GM18526 (cell line): ENCODE results near the gene TFAP2A.

Experiments
- POLR2A ChIP-seq: IDR thresholded peaks from 3 replicates; pipeline ENCODE4 v1.6.1; 2011; ENCODE audit not compliant: insufficient read length; ENCODE audit errors: extremely low read depth

Gene TFAP2A

DNA sequence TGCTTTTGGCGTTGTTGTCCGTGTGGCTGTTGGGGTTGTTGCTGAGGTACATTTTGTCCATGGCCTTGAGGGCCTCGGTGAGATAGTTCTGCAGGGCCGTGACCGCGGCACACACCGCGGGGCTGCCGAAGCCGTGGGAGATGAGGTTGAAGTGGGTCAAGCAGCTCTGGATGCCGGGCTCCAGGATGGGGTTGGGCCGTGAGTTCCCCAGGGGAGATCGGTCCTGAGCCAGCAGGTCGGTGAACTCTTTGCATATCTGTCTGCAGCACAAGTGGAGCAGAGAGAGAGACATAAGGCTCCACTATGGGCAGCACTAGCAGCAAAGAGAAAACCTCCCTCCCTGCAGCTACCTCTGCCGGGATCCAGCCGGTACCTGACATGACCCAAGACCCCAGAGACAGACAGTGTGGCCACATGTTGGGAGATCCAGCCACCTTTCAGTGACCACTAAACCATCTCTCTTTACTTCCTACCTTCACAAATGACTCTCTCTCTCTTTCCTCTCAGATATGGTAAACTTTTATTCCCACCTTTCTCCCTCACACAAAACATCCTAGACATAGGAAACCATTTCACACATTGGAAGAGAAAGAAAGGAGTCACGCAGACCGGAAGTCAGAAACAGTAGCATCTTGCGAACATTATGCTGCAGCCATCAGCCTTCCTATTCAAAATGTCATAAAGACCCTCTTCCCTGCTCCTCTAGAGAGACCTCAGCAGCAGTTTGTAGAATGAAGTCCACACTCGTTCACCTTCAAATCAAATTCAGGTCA lies 16.2 kb downstream of the TFAP2A start:
- TF ChIP-seq POLR2A: no peak

DNA sequence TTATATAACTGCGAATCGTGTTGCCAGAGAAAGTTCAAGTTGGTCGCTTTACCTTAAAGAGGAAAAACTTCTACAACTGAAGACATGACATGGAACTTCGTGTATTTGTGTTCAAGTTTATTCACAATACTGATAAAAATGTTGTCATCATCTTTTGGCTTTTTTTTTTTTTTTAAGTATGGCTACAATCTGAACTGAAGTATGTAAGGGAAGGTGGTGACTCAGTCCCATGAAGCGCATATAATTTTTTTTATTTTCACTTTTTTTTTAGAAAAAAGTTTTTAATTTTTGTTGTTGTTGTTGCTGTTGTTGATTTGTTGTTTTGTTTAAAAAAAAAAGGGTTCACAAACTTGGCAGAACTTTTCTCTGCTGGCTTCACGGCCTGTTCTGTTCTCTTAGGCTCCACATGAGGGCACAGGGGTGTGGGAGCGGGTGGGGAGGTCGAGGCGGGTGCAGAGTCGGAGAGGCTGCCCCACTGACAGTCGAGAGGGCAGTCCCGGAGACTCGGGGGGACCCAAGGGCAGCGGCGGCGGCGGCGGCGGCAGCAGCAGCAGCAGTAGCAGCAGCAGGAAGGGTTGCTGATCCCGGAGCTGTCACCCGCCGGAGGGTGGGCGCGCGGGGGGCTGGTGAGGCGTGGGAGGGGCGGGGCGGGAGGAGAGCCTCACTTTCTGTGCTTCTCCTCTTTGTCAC lies 17.0 kb downstream of the TFAP2A start:
- TF ChIP-seq POLR2A: no peak

DNA sequence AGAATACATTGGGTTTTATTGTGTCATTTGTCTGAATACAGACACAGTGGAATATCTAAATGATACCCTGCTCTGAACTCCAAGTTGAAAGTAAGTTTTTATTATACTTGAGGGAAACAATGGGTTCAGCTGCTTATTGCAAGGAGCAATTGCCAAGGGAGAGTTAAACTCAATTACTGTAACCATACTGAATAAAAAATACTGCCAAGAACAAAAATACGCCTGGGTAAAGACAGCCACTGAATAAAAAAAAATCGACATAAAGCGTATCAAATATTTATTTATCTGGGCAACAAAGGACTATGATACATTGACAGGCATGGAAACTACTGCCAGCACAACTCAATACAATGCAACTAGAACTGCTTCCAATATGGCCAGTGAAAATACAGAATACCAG lies 18.1 kb downstream of the TFAP2A start:
- no peak for TF ChIP-seq POLR2A

DNA sequence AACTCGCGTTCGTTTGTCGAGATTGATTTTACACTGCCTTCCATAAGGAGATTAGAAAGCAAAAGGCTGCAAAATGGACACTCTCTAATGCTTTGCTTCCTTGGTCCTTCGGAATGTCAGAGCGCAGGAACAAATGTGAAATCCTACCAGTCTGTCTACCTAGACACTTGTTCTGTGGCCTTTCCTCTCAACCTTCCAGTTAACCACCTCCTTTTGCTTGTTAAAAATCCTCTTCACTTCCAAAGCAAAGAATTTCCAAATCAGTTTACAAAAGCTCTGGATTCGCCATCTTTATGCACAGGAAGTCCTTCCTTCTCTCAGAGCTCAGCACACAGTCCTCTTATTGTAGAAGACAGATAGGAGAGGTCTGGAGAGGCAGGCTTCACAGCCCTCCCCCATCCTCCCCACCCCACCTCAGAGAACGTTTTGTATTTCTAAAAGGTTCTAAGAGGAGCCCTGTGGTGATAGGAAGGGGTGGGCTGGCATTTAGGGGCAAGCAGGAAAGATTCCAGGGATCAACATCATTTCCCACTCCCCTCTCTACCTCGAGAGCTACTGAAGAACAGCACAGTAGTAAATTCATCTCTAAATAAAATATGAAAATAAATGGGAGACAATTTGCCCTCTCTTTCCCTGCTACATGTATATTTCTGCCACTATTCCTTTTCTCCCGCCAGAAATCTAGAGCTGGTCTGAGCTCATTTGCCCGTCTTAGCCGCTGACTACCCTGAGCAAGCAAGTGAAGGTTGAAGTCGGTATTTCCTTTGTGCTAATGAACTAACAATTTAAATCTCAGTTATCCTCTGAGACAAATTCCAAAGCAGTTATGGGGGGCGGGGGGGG lies 18.9 kb downstream of the TFAP2A start:
- no peak for TF ChIP-seq POLR2A

DNA sequence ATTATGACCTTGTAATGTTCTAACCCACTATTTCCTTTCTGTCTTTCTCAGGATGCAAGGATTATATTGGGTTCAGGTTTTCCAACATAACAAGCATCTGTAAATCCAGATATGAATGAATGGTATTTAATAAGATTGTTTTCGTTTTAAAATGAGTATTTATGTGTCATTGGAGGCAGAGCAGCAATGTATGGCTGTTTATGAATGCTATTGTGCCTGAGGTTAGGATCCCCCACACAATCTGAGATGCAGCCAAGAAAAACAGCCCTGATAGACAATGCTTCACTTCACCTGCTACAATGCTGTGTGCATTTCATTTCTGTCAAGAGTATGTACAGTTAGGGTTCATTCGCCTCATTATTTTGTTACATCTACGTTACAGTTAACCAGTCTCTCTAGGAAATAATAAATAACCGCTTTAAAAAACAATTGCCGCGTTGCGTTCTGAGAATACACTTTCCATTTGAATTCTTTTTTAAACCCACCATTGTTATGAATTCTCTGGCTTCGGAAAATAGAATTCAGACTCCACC lies 19.6 kb downstream of the TFAP2A start:
- TF ChIP-seq POLR2A: no peak

DNA sequence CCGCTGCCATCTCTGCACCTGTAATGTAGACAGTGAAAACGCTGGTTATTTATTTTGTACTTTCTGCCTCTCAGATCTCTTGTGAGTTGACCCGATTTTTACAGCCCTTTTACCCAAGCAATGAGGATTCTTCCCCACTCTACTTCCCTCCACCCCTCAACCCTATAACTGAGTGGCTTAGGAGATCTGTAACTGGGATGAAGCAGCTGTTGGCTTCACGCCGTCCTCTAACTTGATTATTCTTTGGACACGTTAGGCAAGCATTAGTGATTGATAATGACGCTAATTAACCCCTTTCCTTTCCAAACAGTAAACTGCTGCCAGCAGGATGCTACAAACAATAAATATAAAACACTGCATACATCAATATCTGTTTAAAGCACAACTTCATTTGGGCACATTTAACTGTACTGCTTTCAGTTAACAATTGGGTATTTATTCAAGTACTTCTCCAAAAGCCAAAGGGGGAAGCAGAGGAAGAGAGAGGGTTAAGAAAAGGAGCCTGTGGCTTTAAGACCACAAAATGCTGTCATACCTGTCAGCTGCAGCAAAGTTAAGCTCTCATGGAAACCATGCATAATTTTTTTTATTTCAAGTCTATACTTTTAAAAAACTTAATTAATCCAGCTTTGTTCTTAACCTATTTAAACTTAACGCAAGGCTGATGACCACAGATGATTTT lies 21.2 kb downstream of the TFAP2A start:
- TF ChIP-seq POLR2A: no peak

DNA sequence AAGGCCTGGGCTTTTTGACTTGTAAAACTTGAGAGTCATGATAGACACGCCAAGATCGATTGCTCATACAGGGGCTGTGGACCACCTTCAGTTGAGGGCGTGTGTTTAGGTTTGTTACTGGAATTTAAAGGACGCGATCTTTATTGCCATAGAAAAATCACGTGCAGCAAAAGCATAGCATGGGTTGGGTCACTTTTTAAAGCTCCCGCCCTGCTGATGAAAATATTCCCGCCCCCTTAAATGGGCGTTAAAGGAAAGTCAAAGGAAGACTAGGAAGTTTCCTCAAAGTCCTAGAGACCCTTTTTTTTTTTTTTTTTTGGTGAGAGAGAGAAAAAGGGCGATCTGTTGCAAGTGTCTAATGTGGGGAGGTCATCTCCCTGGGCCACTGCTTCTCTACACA lies 23.1 kb downstream of the TFAP2A start:
- TF ChIP-seq POLR2A: no peak

DNA sequence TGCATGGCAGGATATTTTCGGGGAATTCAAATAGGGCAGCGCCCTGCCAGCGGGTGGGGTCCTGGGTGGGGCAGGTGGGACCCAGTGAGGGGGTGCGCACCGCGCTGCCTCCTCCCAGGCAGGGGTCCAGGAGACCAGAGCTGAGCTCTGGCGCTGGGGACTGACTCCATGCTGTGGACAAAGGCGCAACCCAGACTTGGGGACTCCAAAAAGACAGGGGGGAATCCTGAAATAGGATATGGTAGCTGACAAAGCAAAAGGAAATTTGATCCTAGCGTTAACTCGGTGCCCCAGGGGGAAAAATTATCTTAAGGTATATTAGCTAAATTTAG lies 23.6 kb downstream of the TFAP2A start:
- TF ChIP-seq POLR2A: no peak

DNA sequence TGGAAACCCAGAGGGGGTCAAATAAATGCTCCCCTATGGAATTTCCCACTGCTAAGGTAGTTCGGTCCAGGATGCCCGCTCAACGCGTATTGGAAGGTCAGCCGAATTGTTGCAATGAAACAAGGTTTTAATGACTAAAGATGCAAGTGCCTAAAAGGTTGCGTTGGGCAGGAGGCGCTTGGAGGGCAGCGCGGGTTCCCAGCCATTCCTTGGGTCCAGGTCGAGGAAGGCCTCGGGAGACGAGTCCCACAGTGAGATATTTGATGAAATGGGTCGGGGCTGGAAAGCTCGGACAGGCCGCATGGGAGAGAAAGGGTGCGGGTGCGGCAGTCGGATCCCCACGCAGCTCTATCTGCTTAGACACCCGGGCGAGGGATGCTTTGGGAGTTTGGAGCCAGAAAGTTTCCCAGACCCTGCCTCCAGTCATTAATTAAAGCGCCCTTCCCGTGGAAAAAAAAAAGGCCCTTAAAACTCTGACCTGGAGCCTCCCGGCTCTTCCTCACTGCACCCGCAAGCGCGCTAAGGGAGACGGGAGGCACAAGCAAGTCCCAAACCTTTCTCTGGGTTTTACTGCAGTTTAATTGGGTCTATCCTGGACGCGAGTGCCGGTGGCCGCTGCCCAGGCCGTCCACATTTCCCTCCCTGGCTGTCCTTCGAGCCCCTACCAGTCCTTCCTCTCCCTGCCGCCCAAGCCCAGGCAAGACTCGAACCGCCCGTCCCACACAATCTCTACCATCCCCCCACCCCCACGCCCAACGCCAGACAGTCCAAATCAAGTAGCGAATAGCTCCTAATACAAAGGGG lies 24.2 kb downstream of the TFAP2A start:
- no peak for TF ChIP-seq POLR2A

DNA sequence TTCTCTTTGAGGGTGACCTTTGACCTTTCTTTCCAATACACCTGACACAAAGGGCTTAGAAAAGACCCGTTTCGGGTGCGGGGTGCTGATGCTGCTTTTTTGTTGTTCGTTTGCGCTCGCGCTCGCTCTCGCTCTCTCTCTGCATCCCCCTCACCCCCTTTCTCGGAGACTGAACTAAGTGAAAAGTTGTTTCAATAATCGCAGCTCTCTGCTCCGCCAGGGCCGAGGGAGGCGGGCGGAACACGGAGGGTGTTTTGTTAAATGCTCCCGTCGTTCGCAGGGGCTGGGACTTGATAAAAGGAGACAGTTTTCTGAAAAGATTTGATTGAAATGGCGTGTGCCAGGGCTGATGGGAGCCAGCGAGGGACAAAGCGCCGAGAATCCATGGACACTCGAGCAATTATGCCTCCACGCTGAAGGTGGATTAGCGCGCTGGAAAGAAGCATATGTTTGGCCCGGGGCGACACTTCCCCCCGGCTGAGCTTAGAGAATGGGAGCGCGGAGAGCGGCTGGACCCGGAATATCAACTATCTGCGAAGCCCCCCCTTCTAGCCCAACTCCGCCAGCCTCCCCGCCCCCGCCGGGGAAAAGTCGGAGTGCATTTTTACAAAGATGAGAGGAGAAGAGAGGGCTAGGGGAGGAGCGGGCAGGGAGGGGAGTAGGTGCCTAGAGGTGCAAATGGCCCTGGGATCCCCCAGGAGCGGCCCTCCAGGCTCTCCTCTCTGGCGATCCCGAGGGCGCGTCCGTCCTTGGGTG lies 25.0 kb downstream of the TFAP2A start:
- TF ChIP-seq POLR2A: no peak

DNA sequence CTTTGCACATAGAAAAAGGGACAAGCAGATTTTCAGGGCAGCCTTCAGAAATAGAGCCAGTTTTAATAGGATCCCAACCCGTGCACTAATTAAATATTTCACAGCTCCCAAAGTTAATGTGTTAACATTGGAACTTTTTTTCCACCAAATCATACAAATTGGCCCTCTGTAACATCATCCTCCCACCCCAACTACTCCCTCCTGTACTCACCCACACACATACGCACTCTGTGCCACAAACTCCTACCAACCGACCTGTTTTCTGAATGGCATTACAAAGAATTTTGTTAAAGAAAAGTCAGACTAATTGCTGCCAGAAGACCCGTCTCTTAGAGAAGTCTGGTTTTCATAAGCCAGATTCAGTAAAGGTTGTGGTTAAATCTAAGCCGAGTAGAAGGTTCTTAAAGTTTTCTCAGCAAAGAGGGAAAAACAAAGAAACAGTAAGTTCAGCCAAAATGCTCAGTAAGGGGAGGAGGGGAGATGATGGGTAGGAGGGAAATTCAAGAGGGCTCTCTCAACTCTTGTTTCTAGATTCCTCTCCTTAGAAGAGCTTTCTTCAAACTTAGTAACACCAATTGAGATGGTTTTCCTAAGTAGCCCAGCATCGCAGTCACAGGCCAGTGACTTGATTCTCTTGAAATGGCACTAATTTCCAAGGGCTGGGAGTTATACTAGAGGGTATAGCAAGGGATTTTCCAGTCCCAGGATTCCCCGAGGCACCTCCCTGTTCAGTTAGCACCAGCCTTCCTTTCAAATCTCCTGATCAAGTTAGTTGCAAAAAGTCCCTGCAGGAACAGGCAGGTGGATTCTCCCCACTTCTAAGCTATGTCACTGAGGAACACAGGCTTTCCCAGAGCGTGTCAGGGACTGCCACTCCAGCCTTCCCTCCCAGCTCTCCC lies 27.9 kb downstream of the TFAP2A start:
- no peak for TF ChIP-seq POLR2A

DNA sequence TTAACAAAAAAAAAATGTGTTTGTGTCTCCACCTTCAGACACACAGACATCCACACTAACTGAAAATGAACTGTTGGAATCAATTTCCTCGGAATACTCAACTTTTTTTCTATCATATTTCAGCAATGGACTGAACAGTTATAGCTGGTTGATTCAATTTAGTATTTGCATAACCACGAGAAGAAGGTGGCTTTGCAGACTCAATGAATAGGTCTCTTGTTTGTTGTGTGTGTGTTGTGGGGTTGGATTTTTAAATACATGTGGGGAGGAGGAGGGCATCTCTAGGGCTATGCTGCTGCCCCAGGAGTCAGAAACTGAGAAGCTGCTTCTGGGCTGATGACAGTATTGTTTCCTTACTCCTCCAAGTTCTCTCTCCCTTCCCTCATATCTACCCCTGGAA lies 28.7 kb downstream of the TFAP2A start:
- TF ChIP-seq POLR2A: no peak

DNA sequence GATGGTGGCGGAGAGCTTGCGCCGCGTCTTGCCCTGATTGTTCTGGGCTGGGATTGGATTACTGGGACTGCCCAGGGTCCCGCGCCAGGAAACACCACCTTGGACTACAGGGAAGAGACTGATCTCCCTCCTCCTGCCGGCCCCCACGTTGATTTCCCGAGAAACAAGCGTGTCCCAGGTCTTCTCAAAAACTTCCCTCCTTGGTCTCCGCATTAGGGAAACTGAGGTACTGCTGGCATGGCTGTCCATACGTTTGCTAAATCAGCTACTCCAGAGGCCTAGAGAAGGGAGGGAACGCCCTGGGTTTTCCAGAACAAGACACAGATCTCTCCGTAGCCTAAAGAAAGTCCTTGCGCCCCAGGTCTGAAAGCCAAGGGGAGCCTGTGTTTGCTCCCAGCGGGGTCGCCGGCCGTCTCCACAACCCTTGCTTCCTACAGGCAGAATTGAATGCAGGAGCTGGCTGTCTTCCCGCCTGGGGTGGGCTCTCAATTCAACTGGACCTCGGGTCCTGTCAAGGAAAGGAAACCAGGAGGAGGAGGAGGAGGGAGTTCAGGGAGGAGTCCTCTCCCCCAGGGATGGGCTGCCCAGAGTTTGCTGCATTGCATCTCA lies 29.2 kb downstream of the TFAP2A start:
- TF ChIP-seq POLR2A: no peak
